Smooth muscle cell (in vitro differentiated cells): ENCODE measurements around the gene NRIP1. TPM values are rescaled to one million over a fixed set of nuclear protein-coding genes. Genes with fewer than 3 reads are reported as not detected.

Experiments used
- DNase-seq: peaks from one replicate; lab custom pipeline; 2025; ENCODE audit not compliant: unreplicated experiment; lab: John Stamatoyannopoulos, UW
- H2AFZ ChIP-seq: fragments of 200-600 bp; sonication (generic); 2 replicates; pipeline ENCODE4 v1.6.0; 2016; ENCODE audit warnings: antibody characterized with exemption, low read depth, mild to moderate bottlenecking
- H3F3A ChIP-seq: fragments of 200-600 bp; sonication (generic); 2 replicates; pipeline ENCODE4 v1.6.0; 2017; ENCODE audit warnings: antibody characterized with exemption, low read depth
- H3K27ac ChIP-seq: fragments of 200-600 bp; sonication (generic); 2 replicates; pipeline ENCODE4 v1.5.1; 2016; ENCODE audit warnings: low read depth, mild to moderate bottlenecking
- H3K27me3 ChIP-seq: fragments of 200-600 bp; sonication (generic); 2 replicates; pipeline ENCODE4 v1.6.1; 2016; ENCODE audit warnings: low read depth, mild to moderate bottlenecking
- H3K36me3 ChIP-seq: fragments of 200-600 bp; sonication (generic); 2 replicates; pipeline ENCODE4 v1.5.1; 2016; ENCODE audit warnings: low read depth
- H3K4me1 ChIP-seq: fragments of 200-600 bp; sonication (generic); 2 replicates; pipeline ENCODE4 v1.5.1; 2016; ENCODE audit warnings: low read depth
- H3K4me2 ChIP-seq: fragments of 200-600 bp; sonication (generic); 2 replicates; pipeline ENCODE4 v1.6.0; 2016; ENCODE audit warnings: mild to moderate bottlenecking
- H3K4me3 ChIP-seq: fragments of 200-600 bp; sonication (generic); 2 replicates; pipeline ENCODE4 v1.5.1; 2016; ENCODE audit warnings: mild to moderate bottlenecking
- H3K79me2 ChIP-seq: fragments of 200-600 bp; sonication (generic); 2 replicates; pipeline ENCODE4 v1.6.0; 2016; ENCODE audit warnings: low read depth, mild to moderate bottlenecking
- H3K9ac ChIP-seq: fragments of 200-600 bp; sonication (generic); 2 replicates; pipeline ENCODE4 v1.6.0; 2016; ENCODE audit warnings: low read depth
- H3K9me3 ChIP-seq: fragments of 200-600 bp; sonication (generic); replicated peaks from 2 replicates; pipeline ENCODE4 v1.5.1; 2016; ENCODE audit warnings: low read depth
- H4K20me1 ChIP-seq: fragments of 200-600 bp; sonication (generic); 2 replicates; pipeline ENCODE4 v1.6.0; 2016; ENCODE audit warnings: low read depth
- WGBS: methylation state at CpG from one replicate; pipeline ENCODE4 v1.1.7; 2016; ENCODE audit warnings: low lambda C conversion rate; 5-methylcytosine and 5-hydroxymethylcytosine counted together
- polyA plus RNA-seq: library from polyadenylated mRNA; unstranded; fragments of >200 nt; fragmentation: Nextera tagmentation; extraction: Ambion mirVana; gene quantifications from 2 replicates; pipeline ENCODE4 v1.2.1, GENCODE V29; 2016
- total RNA-seq: library from RNA; depleted of rRNA; stranded (reverse); fragments of >200 nt; gene quantifications from 2 replicates; pipeline ENCODE4 v1.2.3, GENCODE V29; 2014
- TF ChIP-seq, protein P1 (sequence below): fragments of 200-600 bp; sonication (generic); IDR thresholded peaks from 2 replicates; pipeline ENCODE4 v1.5.1; 2017; ENCODE audit warnings: borderline replicate concordance, mild to moderate bottlenecking, antibody characterized with exemption; ENCODE audit not compliant: insufficient read depth, poor library complexity, severe bottlenecking

NRIP1 gene
- total and polyA plus RNA-seq, 2 experiments from 2014 or later: 5.1 to 26.0 TPM

DNA sequence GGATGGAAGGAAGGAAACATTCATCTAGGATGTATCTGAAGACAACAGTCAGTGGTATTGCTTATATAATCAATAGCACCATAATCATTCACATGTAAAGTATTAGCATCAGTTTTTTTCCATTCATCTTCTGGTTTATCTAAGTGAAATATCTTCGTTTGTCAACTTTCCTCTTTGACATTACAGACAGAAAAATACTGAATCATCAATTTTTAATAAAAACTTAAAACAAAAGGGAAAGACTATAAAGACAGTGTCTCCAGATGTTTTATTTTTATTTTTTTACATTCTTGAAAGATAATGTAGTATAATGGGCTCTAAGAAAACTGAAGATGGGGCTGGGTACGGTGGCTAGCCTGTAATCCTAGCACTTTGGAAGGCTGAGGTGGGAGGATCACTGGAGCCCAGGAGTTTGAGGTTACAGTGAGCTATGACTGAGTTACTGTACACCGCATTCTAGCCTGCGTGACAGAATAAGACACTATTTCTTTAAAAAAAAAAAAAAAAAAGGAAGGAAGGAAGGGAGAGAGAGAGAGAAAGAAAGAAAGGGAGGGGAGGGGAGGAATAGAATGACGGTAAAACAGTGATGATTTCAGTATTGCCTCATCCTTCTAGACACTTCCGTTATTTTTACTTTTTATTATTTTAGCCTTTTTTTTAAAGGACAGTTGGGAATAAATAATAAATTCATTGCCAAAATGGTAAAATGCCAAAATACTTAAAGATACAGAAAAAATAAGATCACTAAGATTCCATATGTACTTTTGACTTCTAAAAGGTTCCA is 89.5 kb downstream of the NRIP1 start:
- H4K20me1 ChIP-seq: peaks cover 92% of the 10 kb centered on the region
- no peaks in the 10 kb centered on the region for H3K9me3 ChIP-seq
- peaks cover 82% of the 10 kb centered on the region for H3K79me2 ChIP-seq
- H2AFZ ChIP-seq: no peak overlapping the region
- H3K4me1 ChIP-seq: no peaks in the 10 kb centered on the region
- no peaks in the 10 kb centered on the region for H3K27me3 ChIP-seq
- H3K36me3 ChIP-seq: no peaks in the 10 kb centered on the region
- H3K9ac ChIP-seq: no peak overlapping the region
- WGBS: 94% methylated on average over 6 of the region's 6 CpGs
- TF ChIP-seq, protein P1, sequence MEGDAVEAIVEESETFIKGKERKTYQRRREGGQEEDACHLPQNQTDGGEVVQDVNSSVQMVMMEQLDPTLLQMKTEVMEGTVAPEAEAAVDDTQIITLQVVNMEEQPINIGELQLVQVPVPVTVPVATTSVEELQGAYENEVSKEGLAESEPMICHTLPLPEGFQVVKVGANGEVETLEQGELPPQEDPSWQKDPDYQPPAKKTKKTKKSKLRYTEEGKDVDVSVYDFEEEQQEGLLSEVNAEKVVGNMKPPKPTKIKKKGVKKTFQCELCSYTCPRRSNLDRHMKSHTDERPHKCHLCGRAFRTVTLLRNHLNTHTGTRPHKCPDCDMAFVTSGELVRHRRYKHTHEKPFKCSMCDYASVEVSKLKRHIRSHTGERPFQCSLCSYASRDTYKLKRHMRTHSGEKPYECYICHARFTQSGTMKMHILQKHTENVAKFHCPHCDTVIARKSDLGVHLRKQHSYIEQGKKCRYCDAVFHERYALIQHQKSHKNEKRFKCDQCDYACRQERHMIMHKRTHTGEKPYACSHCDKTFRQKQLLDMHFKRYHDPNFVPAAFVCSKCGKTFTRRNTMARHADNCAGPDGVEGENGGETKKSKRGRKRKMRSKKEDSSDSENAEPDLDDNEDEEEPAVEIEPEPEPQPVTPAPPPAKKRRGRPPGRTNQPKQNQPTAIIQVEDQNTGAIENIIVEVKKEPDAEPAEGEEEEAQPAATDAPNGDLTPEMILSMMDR: no peak
- H3K27ac ChIP-seq: no peak overlapping the region
- no peaks in the 10 kb centered on the region for H3F3A ChIP-seq
- H3K4me2 ChIP-seq: no peak overlapping the region
- DNase-seq: no peak
- no peak overlapping the region for H3K4me3 ChIP-seq

DNA sequence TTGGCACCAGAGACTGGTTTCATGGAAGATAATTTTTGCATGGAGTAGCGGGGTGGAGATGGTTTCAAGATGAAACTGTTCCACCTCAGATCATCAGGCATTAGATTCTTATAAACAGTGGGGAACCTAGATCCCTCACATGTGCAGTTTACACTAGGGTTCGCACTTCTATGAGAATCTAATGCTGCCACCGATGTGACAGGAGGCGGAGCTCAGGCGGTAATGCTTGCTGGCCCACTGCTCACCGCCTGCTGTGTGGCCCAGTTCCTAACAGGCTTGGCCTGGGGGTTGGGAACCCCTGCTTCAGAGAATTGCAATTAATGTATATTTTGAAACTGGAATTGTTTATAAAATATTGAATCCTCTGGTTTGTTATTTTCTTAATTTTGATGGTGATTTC is 92.1 kb downstream of the NRIP1 start:
- WGBS: 96% methylated on average over 6 of the region's 6 CpGs

DNA sequence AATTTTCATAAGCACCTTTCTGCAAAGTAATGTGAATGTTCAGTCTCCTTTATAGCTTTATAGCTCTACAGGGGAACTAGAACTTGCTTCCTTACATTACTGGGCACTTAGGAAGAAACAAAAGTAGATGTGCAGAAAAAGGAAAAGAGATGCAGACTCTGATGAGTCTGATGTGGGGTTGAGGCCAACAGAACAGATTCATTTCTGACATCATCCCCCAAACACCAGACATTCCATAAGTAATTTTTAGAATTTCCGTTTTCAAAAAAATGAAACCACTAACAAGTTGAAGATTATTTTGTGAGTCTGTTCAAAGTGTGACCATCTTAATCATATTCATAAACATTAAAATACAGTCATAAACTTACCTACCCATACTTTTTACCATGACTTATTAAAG is 96.0 kb downstream of the NRIP1 start:
- H3K4me2 ChIP-seq: no peak overlapping the region
- peaks cover 32% of the 10 kb centered on the region for H3K79me2 ChIP-seq

More for the DNA sequence above, 92.1 kb downstream of the NRIP1 start:
- Histone ChIP-seq H3K9ac (no peak overlapping the region), H3K4me1 (no peaks in the 10 kb centered on the region), H4K20me1 (peaks cover 85% of the 10 kb centered on the region), H3F3A (no peaks in the 10 kb centered on the region), H3K27me3 (no peaks in the 10 kb centered on the region), H2AFZ (no peak overlapping the region), H3K36me3 (peaks cover 5% of the 10 kb centered on the region), H3K79me2 (peaks cover 66% of the 10 kb centered on the region), H3K4me2 (no peak overlapping the region), H3K9me3 (no peaks in the 10 kb centered on the region), H3K4me3 (no peak overlapping the region), H3K27ac (no peak overlapping the region)
- no peak for DNase-seq
- TF ChIP-seq, protein P1: no peak

More for the DNA sequence above, 96.0 kb downstream of the NRIP1 start:
- Histone ChIP-seq H3K36me3 (peaks cover 11% of the 10 kb centered on the region), H3K4me3 (no peak overlapping the region), H3K4me1 (no peaks in the 10 kb centered on the region), H3F3A (no peaks in the 10 kb centered on the region), H3K9ac (no peak overlapping the region), H4K20me1 (peaks cover 68% of the 10 kb centered on the region), H3K9me3 (no peaks in the 10 kb centered on the region), H3K27me3 (no peaks in the 10 kb centered on the region), H2AFZ (no peak overlapping the region), H3K27ac (no peak overlapping the region)
- WGBS: 86% methylated on average over 1 of the region's 1 CpG
- no peak for DNase-seq
- TF ChIP-seq, protein P1: no peak
